DND-41 (cell line): ENCODE measurements around the gene CACTIN.

Source experiments
- EZH2 ChIP-seq: IDR thresholded peaks from 3 replicates; pipeline ENCODE4 v1.6.1; 2012; ENCODE audit warnings: borderline replicate concordance, low read depth, mild to moderate bottlenecking, moderate library complexity, low read length, inconsistent platforms; ENCODE audit not compliant: severe bottlenecking
- TF ChIP-seq, protein P1 (sequence below): IDR thresholded peaks from 2 replicates; pipeline ENCODE4 v1.5.1; 2012; ENCODE audit warnings: borderline replicate concordance, low read length, moderate library complexity, mild to moderate bottlenecking; ENCODE audit not compliant: poor library complexity, severe bottlenecking; ENCODE audit errors: extremely low read depth

DNA sequence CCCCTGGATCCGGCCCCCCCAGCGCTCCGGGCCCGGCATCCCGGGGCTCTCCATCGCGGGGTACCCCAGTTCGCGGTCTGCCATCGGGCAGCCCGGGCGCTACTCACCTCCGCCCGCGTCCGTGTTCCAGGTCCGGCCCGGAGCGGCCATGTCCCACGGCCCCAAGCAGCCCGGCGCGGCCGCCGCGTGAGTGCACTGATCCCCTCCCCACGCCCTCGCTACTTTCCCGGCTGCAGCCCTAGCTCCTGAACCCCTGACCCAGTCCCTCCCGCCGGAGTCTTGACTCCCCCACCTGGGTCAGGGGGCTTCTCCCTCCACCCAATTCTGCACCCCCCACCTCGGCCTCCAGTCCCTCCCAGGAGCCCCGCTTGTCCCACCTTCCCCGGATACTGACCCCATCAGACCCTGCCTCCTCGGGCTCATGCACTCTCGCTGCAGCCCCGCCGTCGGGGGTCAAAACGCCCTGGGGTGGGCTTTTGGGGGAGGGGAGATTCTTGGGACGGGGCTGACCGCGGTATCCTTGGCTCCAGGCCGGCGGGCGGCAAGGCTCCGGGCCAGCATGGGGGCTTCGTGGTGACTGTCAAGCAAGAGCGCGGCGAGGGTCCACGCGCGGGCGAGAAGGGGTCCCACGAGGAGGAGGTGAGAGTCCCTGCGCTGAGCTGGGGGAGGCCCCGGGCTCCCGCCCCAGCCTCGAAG is 53.3 kb downstream of the CACTIN start:
- TF ChIP-seq, protein P1, sequence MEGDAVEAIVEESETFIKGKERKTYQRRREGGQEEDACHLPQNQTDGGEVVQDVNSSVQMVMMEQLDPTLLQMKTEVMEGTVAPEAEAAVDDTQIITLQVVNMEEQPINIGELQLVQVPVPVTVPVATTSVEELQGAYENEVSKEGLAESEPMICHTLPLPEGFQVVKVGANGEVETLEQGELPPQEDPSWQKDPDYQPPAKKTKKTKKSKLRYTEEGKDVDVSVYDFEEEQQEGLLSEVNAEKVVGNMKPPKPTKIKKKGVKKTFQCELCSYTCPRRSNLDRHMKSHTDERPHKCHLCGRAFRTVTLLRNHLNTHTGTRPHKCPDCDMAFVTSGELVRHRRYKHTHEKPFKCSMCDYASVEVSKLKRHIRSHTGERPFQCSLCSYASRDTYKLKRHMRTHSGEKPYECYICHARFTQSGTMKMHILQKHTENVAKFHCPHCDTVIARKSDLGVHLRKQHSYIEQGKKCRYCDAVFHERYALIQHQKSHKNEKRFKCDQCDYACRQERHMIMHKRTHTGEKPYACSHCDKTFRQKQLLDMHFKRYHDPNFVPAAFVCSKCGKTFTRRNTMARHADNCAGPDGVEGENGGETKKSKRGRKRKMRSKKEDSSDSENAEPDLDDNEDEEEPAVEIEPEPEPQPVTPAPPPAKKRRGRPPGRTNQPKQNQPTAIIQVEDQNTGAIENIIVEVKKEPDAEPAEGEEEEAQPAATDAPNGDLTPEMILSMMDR: no peak
- TF ChIP-seq EZH2: no peak
